K562 (cell line): ENCODE results near the gene TNNT3. TPM values are rescaled to one million over a fixed set of nuclear protein-coding genes. Genes with fewer than 3 reads are reported as not detected.

Experiments
- ATAC-seq: fragments of 200-7000 bp; cut with Tn5 transposase; 3 replicates; pipeline ENCODE4 v1.9.1; 2020; ENCODE audit warnings: moderate library complexity
- BruUV-seq: library from RNA; stranded (reverse); fragments of 400-500 nt; replicated peaks from 2 replicates; lab custom pipeline; 2021; lab: Mats Ljungman, UMichigan
- CTCF ChIA-PET: fragments of 300-600 bp; formaldehyde crosslinking; extraction: SDS; loops from one replicate; lab custom pipeline; 2021; ENCODE audit warnings: low intra/inter-chr PET ratio; lab: Yijun Ruan, JAX
- POLR2A ChIA-PET: fragments of 300-600, 350-650 bp; sonication (Branson Sonifier 250); formaldehyde crosslinking; extraction: SDS; loops from one replicate; lab custom pipeline; 2021; ENCODE audit warnings: antibody characterized with exemption, inconsistent platforms; lab: Yijun Ruan, JAX
- DNase-seq, 4 experiments: peaks; one replicate each; pipeline versions ENCODE4 v3.0.0 to v3.0.0-alpha.2; 2011 to 2018; ENCODE audit warnings: low spot score in 3 of 4, mixed read lengths in 3 of 4; ENCODE audit errors: extremely low read depth in 1 of 4
- FAIRE-seq: peaks from 2 replicates; lab custom pipeline; 2011; peaks lifted over from hg19 to GRCh38; lab: Jason Lieb, UNC
- H2AFZ ChIP-seq: 2 replicates; pipeline ENCODE4 v1.6.0; 2011; ENCODE audit warnings: low read depth, low read length, control low read depth, inconsistent platforms
- H3K27ac ChIP-seq: fragments of 200-600 bp; 3 replicates; pipeline ENCODE4 v1.8.0; 2011; ENCODE audit warnings: low read depth, mild to moderate bottlenecking, control low read depth, inconsistent platforms, low read length, moderate library complexity, mixed read lengths; ENCODE audit errors: extremely low read depth
- H3K27me3 ChIP-seq, 2 experiments: fragments of 300-600 bp in 1 of 2; 2 replicates in 1 of 2; 3 replicates in 1 of 2; pipeline versions ENCODE4 v1.6.0 to v1.8.0; 2011; ENCODE audit warnings: inconsistent platforms in 2 of 2, low read length in 2 of 2, mild to moderate bottlenecking in 1 of 2, mixed read lengths in 1 of 2, moderate library complexity in 1 of 2; ENCODE audit not compliant: control insufficient read depth in 2 of 2, insufficient read depth in 2 of 2
- H3K36me3 ChIP-seq: fragments of 300-600 bp; 3 replicates; pipeline ENCODE4 v1.8.0; 2011; ENCODE audit warnings: mild to moderate bottlenecking, low read length, inconsistent platforms; ENCODE audit not compliant: control insufficient read depth, insufficient read depth
- H3K4me1 ChIP-seq, 2 experiments: fragments of 200-600 bp in 1 of 2; replicated peaks in 1 of 2; 2 replicates in 1 of 2; 3 replicates in 1 of 2; pipeline versions ENCODE4 v1.5.1 to v1.8.0; 2011; ENCODE audit warnings: inconsistent platforms in 2 of 2, low read length in 2 of 2, mild to moderate bottlenecking in 1 of 2, mixed read lengths in 1 of 2, moderate library complexity in 1 of 2; ENCODE audit not compliant: control insufficient read depth in 2 of 2, insufficient read depth in 2 of 2
- H3K4me2 ChIP-seq: 2 replicates; pipeline ENCODE4 v1.6.1; 2011; ENCODE audit warnings: low read length, control low read depth, inconsistent platforms, mixed read lengths; ENCODE audit not compliant: insufficient read depth
- H3K4me3 ChIP-seq: fragments of 200-600 bp; sonication (generic), shearing (Covaris generic); 2 replicates; pipeline ENCODE4 v1.5.1; 2016; ENCODE audit warnings: control low read depth, inconsistent platforms
- H3K79me2 ChIP-seq: fragments of 200-600 bp; 3 replicates; pipeline ENCODE4 v1.8.0; 2011; ENCODE audit warnings: low read length, inconsistent platforms; ENCODE audit not compliant: control insufficient read depth, insufficient read depth
- H3K9ac ChIP-seq, 2 experiments: 2 replicates each; pipeline versions ENCODE4 v1.6.0 to v1.6.1; 2011; ENCODE audit warnings: low read depth in 2 of 2, low read length in 2 of 2, control low read depth in 1 of 2, inconsistent platforms in 1 of 2, mild to moderate bottlenecking in 1 of 2, mixed read lengths in 1 of 2; ENCODE audit not compliant: insufficient read depth in 1 of 2
- H3K9me1 ChIP-seq: one replicate; pipeline ENCODE4 v1.6.0; 2011; ENCODE audit warnings: inconsistent platforms, mild to moderate bottlenecking, low read length, moderate library complexity; ENCODE audit not compliant: control insufficient read depth, insufficient read depth
- H3K9me3 ChIP-seq: replicated peaks from 2 replicates; pipeline ENCODE4 v1.5.1; 2011; ENCODE audit warnings: low read depth, low read length, inconsistent platforms; ENCODE audit not compliant: control insufficient read depth, insufficient read depth
- H4K20me1 ChIP-seq: replicated peaks from 2 replicates; pipeline ENCODE4 v1.6.1; 2011; ENCODE audit warnings: low read length, inconsistent platforms, mixed read lengths; ENCODE audit not compliant: control insufficient read depth, insufficient read depth
- ARNT ChIP-seq, 2 experiments: fragments of 450-650 bp; IDR thresholded peaks; 2 replicates each; pipeline ENCODE4 v1.6.1; 2016; ENCODE audit warnings: mild to moderate bottlenecking in 1 of 2
- EGR1 ChIP-seq: fragments of 450-650 bp; conservative IDR thresholded peaks from 2 replicates; pipeline ENCODE4 v1.6.1; 2017; ENCODE audit warnings: mild to moderate bottlenecking
- SMAD1 ChIP-seq: fragments of 150-350 bp; IDR thresholded peaks from 2 replicates; pipeline ENCODE4 v1.6.1; 2014; ENCODE audit warnings: low read length, low read depth; ENCODE audit not compliant: partially characterized antibody
- TEAD1 ChIP-seq, 2 experiments: fragments of 450-650 bp in 1 of 2; sonication (generic) in 1 of 2; formaldehyde crosslinking; IDR thresholded peaks; 2 replicates each; pipeline versions ENCODE4 v1.4.0 to v1.8.0; 2020 to 2022; ENCODE audit warnings: mild to moderate bottlenecking in 2 of 2, missing genetic modification reagents in 1 of 2
- THRAP3 ChIP-seq: fragments of 450-650 bp; IDR thresholded peaks from 2 replicates; pipeline ENCODE4 v1.6.1; 2016; ENCODE audit warnings: mild to moderate bottlenecking, inconsistent platforms, borderline replicate concordance
- WGBS: fragments of 100-300 bp; shearing (Covaris generic); methylation state at CpG from one replicate; pipeline ENCODE4 v1.1.6; 2016; ENCODE audit warnings: low coverage, mixed read lengths; ENCODE audit not compliant: insufficient coverage; ENCODE audit errors: missing lambda C conversion rate; 5-methylcytosine and 5-hydroxymethylcytosine counted together
- in situ Hi-C: fragments of 300-500 bp; cut with MboI; formaldehyde crosslinking; loops from 4 replicates; pipeline ENCODE4 v1.15.0; 2018; ENCODE audit warnings: inconsistent platforms, mixed read lengths
- intact Hi-C: fragments of 100-400 bp; cut with micrococcal nuclease; formaldehyde crosslinking; loops from 2 replicates; pipeline ENCODE4 v1.14.2; 2022
- polyA plus RNA-seq, 8 experiments: library from polyadenylated mRNA; depleted of rRNA in 4 of 8; stranded (reverse) in 5 of 8; unstranded in 3 of 8; fragments of >200 nt; fragmentation: Nextera tagmentation in 2 of 8; fragmentation: Illumina TruSeq in 1 of 8; extraction: Ambion mirVana in 2 of 8; extraction: Trizol in 1 of 8; gene quantifications; 2 replicates each; pipeline versions ENCODE4 v1.2.1 to v1.2.3, GENCODE V29; 2011 to 2014; ENCODE audit warnings: inconsistent platforms in 1 of 8, missing spikeins in 1 of 8
- total RNA-seq, 7 experiments: library from RNA; depleted of rRNA in 6 of 7; stranded (reverse); fragments of >200 nt in 6 of 7; fragmentation: Illumina TruSeq in 2 of 7; extraction: Trizol in 2 of 7; gene quantifications; 2 replicates each; pipeline versions ENCODE4 v1.2.1 to v1.2.3, GENCODE V29; 2011 to 2021; ENCODE audit warnings: low replicate concordance in 1 of 7

The TNNT3 gene
- total and polyA plus RNA-seq, 9 of the 15 experiments (the other 6 are each of a cell fraction or from before 2014, with no cell fraction given): 0.10 TPM; not detected in 8

GRCh38 chr11:1918436-1919315, 827 bp upstream of the TNNT3 start:
- H3K27ac ChIP-seq: no peak overlapping the region
- H3K9me1 ChIP-seq: no peaks in the 10 kb centered on the region
- H4K20me1 ChIP-seq: peaks cover 6% of the 10 kb centered on the region; the same call in 1 of the 2 replicates
- FAIRE-seq (no peak), ATAC-seq (no peak), DNase-seq (no peak)
- H3K9me3 ChIP-seq: no peaks in the 10 kb centered on the region; the same call in 1 of the 2 replicates
- TF ChIP-seq SMAD1: no peak
- TF ChIP-seq EGR1: peak; percentile 37; the same call in 1 of the 2 replicates
- TF ChIP-seq ARNT (IDR thresholded peaks at IDR 0.05): no peak
- TF ChIP-seq TEAD1 (CRISPR knock-in tag; IDR thresholded peaks at IDR 0.05): no peak
- TF ChIP-seq THRAP3: no peak
- in situ Hi-C loops (loop anchor here (5.0 kb wide), 1 partner anchor 36 kb away; no protein-coding TSS in a partner anchor), intact Hi-C loops (no loop called here)
- POLR2A ChIA-PET: no interaction called here
- CTCF ChIA-PET: no interaction called here
- H3K79me2 ChIP-seq: no peaks in the 10 kb centered on the region
- H2AFZ ChIP-seq: no peak overlapping the region
- H3K27me3 ChIP-seq: peaks cover 8 to 57% of the 10 kb centered on the region in 2 experiments; a peak in 4 of 5 replicates
- H3K4me3 ChIP-seq: no peak overlapping the region
- no TSS peak for BruUV-seq
- no peak overlapping the region for H3K9ac ChIP-seq
- no peak overlapping the region for H3K4me2 ChIP-seq
- peaks cover 0 to 31% of the 10 kb centered on the region in 2 experiments; a peak in 1 of 5 replicates for H3K4me1 ChIP-seq
- H3K36me3 ChIP-seq: no peaks in the 10 kb centered on the region
- WGBS: 19% methylated on average over 23 of the region's 29 CpGs
